K562 (cell line): ENCODE results near the gene MLF1. TPM values are rescaled to one million over a fixed set of nuclear protein-coding genes. Genes with fewer than 3 reads are reported as not detected.

ENCODE experiments used
- HOXB6 ChIP-seq: fragments of 250-450 bp; sonication (Bioruptor Pico); IDR thresholded peaks from 2 replicates; pipeline ENCODE4 v1.5.1; 2022; ENCODE audit warnings: mild to moderate bottlenecking, borderline replicate concordance
- NFATC3 ChIP-seq: fragments of 450-650 bp; IDR thresholded peaks from 2 replicates; pipeline ENCODE4 v1.6.1; 2017; ENCODE audit warnings: mild to moderate bottlenecking
- PCBP1 ChIP-seq: fragments of 200-400 bp; formaldehyde crosslinking; IDR thresholded peaks from 2 replicates; pipeline ENCODE4 v1.6.1; 2018; ENCODE audit warnings: mild to moderate bottlenecking, low read depth, low read length; ENCODE audit not compliant: poor library complexity, severe bottlenecking
- RBM17 ChIP-seq: fragments of 200-400 bp; formaldehyde crosslinking; IDR thresholded peaks from 2 replicates; pipeline ENCODE4 v1.6.1; 2017; ENCODE audit warnings: low read depth, mild to moderate bottlenecking, low read length, borderline replicate concordance
- SMARCE1 ChIP-seq: fragments of 450-650 bp; IDR thresholded peaks from 2 replicates; pipeline ENCODE4 v1.7.1; 2016; ENCODE audit warnings: mild to moderate bottlenecking
- XRCC4 ChIP-seq: IDR thresholded peaks from one replicate; pipeline ENCODE4 v1.6.1; 2011; ENCODE audit not compliant: insufficient read depth, insufficient read length; ENCODE audit errors: extremely low read depth
- ZFP30 ChIP-seq: fragments of 250-450 bp; sonication (Bioruptor Pico); IDR thresholded peaks from 2 replicates; pipeline ENCODE4 v1.8.0; 2022; ENCODE audit warnings: moderate library complexity, mild to moderate bottlenecking, inconsistent platforms, borderline replicate concordance
- ZNF263 ChIP-seq: sonication (generic); formaldehyde crosslinking; IDR thresholded peaks from 2 replicates; pipeline ENCODE4 v1.8.0; 2022; ENCODE audit warnings: mild to moderate bottlenecking, missing genetic modification reagents, borderline replicate concordance
- ZNF551 ChIP-seq: fragments of 250-450 bp; sonication (Bioruptor Pico); IDR thresholded peaks from 2 replicates; pipeline ENCODE4 v1.5.0; 2021; ENCODE audit warnings: mild to moderate bottlenecking, moderate library complexity
- polyA plus RNA-seq, 8 experiments: library from polyadenylated mRNA; depleted of rRNA in 4 of 8; stranded (reverse) in 5 of 8; unstranded in 3 of 8; fragments of >200 nt; fragmentation: Nextera tagmentation in 2 of 8; fragmentation: Illumina TruSeq in 1 of 8; extraction: Ambion mirVana in 2 of 8; extraction: Trizol in 1 of 8; gene quantifications; 2 replicates each; pipeline versions ENCODE4 v1.2.1 to v1.2.3, GENCODE V29; 2011 to 2014; ENCODE audit warnings: inconsistent platforms in 1 of 8, missing spikeins in 1 of 8
- total RNA-seq, 7 experiments: library from RNA; depleted of rRNA in 6 of 7; stranded (reverse); fragments of >200 nt in 6 of 7; fragmentation: Illumina TruSeq in 2 of 7; extraction: Trizol in 2 of 7; gene quantifications; 2 replicates each; pipeline versions ENCODE4 v1.2.1 to v1.2.3, GENCODE V29; 2011 to 2021; ENCODE audit warnings: low replicate concordance in 1 of 7
- TF ChIP-seq, protein P1 (sequence below): fragments of 250-450 bp; sonication (Bioruptor Pico); IDR thresholded peaks from 2 replicates; pipeline ENCODE4 v1.8.0; 2022; ENCODE audit warnings: inconsistent platforms, mild to moderate bottlenecking, moderate library complexity, borderline replicate concordance
- TF ChIP-seq, protein P2 (sequence below), 2 experiments: fragments of 150-350 bp in 1 of 2; IDR thresholded peaks; 2 replicates each; pipeline ENCODE4 v1.6.1; 2012 to 2016; ENCODE audit warnings: low read depth in 2 of 2, low read length in 2 of 2, mild to moderate bottlenecking in 1 of 2, moderate library complexity in 1 of 2
- TF ChIP-seq, protein P3 (sequence below): IDR thresholded peaks from 2 replicates; pipeline ENCODE4 v1.6.1; 2016; ENCODE audit warnings: missing genetic modification characterization, missing compliant biosample characterization
- TF ChIP-seq, protein P4 (sequence below): IDR thresholded peaks from 2 replicates; pipeline ENCODE4 v1.6.1; 2011; ENCODE audit not compliant: insufficient read length; ENCODE audit errors: extremely low read depth

MLF1 gene
- total and polyA plus RNA-seq, 9 of the 15 experiments (the other 6 are each of a cell fraction or from before 2014, with no cell fraction given) = 20.4 to 71.0 (median 27.1) TPM

DNA sequence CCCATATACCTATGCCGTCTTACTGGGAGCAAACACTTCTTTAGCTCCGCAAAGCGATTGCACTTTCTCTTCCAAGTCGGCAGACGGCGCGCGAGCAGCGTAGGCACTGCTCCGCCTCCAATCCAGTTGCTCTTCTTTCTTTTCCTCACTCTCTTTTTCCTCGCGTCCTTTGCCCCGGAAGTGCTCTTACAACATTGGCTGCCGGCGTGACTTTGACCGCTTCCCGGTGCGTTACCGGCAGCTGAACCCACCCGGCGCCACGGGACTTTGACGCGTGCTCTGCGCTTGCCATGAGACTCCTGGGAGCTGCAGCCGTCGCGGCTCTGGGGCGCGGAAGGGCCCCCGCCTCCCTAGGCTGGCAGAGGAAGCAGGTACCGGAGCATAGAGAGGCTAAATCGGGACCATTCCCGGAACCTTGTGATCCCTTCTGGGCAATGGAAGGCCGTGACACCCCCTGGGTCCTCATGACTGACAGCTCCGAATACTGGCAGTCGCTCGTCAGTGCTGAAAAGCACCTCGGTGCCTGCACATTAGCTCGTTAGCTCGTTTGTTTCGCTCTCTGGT, 73.4 kb downstream of the MLF1 start, which contains the start of gene GFM1 (continued):
- TF ChIP-seq HOXB6 (no peak), NFATC3 (no peak), RBM17 (no peak), ZNF551 (CRISPR knock-in tag) (no peak), XRCC4 (no peak), PCBP1 (no peak), ZNF263 (CRISPR knock-in tag) (no peak), ZFP30 (CRISPR knock-in tag) (no peak), SMARCE1 (no peak)
- TF ChIP-seq, protein P1, sequence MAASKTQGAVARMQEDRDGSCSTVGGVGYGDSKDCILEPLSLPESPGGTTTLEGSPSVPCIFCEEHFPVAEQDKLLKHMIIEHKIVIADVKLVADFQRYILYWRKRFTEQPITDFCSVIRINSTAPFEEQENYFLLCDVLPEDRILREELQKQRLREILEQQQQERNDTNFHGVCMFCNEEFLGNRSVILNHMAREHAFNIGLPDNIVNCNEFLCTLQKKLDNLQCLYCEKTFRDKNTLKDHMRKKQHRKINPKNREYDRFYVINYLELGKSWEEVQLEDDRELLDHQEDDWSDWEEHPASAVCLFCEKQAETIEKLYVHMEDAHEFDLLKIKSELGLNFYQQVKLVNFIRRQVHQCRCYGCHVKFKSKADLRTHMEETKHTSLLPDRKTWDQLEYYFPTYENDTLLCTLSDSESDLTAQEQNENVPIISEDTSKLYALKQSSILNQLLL = no peak
- TF ChIP-seq, protein P2, sequence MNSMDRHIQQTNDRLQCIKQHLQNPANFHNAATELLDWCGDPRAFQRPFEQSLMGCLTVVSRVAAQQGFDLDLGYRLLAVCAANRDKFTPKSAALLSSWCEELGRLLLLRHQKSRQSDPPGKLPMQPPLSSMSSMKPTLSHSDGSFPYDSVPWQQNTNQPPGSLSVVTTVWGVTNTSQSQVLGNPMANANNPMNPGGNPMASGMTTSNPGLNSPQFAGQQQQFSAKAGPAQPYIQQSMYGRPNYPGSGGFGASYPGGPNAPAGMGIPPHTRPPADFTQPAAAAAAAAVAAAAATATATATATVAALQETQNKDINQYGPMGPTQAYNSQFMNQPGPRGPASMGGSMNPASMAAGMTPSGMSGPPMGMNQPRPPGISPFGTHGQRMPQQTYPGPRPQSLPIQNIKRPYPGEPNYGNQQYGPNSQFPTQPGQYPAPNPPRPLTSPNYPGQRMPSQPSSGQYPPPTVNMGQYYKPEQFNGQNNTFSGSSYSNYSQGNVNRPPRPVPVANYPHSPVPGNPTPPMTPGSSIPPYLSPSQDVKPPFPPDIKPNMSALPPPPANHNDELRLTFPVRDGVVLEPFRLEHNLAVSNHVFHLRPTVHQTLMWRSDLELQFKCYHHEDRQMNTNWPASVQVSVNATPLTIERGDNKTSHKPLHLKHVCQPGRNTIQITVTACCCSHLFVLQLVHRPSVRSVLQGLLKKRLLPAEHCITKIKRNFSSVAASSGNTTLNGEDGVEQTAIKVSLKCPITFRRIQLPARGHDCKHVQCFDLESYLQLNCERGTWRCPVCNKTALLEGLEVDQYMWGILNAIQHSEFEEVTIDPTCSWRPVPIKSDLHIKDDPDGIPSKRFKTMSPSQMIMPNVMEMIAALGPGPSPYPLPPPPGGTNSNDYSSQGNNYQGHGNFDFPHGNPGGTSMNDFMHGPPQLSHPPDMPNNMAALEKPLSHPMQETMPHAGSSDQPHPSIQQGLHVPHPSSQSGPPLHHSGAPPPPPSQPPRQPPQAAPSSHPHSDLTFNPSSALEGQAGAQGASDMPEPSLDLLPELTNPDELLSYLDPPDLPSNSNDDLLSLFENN (IDR thresholded peaks at IDR 0.05; ENCODE audit: low read depth in 2 of 2, low read length in 2 of 2) = no peak
- TF ChIP-seq, protein P3, sequence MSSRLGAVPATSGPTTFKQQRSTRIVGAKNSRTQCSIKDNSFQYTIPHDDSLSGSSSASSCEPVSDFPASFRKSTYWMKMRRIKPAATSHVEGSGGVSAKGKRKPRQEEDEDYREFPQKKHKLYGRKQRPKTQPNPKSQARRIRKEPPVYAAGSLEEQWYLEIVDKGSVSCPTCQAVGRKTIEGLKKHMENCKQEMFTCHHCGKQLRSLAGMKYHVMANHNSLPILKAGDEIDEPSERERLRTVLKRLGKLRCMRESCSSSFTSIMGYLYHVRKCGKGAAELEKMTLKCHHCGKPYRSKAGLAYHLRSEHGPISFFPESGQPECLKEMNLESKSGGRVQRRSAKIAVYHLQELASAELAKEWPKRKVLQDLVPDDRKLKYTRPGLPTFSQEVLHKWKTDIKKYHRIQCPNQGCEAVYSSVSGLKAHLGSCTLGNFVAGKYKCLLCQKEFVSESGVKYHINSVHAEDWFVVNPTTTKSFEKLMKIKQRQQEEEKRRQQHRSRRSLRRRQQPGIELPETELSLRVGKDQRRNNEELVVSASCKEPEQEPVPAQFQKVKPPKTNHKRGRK = no peak
- TF ChIP-seq, protein P4, sequence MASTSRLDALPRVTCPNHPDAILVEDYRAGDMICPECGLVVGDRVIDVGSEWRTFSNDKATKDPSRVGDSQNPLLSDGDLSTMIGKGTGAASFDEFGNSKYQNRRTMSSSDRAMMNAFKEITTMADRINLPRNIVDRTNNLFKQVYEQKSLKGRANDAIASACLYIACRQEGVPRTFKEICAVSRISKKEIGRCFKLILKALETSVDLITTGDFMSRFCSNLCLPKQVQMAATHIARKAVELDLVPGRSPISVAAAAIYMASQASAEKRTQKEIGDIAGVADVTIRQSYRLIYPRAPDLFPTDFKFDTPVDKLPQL = no peak
